Measurements from ENCODE around the gene ABAT.
"Not testable (repeated sequence)": the region's sequence is repeated elsewhere in the genome, so short reads cannot be mapped to it uniquely, and the experiment has no call there.

The ABAT gene

DNA sequence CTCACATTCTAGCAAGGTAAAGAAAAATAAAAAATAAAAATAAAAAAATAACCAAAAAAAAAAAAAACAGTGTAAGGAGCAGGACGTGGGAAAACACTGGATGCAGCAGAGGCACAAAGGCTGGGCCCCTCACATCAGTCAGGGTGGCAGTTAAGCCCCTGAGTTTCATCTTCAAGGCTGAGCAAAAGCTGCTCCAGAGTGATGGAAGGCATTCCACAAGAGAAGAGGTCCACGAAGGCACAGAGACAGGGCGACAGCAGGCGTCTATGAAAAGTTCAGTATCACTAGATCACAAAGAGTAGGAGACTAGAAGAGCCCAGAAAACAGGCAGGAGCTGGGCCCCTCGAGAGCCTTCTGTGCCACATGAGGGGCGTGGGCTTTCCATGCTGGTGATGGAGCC lies 111.0 kb downstream of the ABAT start:
- DNase-seq (ENCODE audit: low read depth): no peak

DNA sequence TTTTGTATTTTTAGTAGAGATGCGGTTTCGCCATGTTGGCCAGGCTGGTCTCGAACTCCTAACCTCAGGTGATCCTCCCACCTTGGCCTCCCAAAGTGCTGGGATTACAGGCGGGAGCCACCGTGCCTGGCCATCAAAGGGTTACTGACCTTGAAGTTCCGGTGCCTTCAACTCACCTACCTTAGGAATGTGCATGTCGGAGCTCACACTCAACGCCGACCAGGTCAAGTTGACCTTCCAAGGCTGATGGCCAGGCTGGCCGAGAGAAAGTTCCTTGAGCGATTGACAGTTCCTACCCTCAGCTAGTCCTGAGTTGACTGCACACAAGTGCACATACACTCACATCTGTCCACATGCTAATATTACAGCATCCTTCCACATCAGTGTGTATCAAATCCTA lies 111.9 kb downstream of the ABAT start:
- DNase-seq (ENCODE audit: low read depth): not testable (repeated sequence)

DNA sequence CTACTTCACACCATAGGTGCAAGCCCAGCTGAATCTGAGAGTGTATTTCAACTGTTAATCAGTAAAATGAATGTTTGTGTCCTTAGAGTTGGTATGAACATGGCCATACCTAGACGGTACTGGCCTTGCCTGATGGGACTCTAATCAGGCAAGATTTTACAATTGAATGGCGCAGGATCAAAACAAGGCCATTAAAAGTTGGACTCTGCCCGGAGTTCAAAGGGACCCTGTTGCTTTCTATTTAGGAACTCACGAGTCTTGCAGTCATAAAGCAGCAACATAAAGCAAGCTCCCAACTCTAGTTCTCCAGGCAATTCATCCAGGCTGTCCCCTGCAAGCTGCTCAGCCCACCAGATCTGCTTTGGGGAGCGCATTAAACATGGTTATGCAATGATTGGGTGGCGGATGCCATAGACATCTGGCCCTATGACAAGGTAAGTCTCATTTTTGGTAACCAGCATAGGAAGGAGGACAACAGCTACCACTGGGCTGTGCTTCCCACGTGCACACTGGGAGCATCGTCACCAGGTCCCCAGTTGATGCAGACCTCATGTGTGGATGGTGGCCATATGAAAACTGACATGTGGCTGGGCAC lies 114.3 kb downstream of the ABAT start:
- no peak for DNase-seq (ENCODE audit: low read depth)

DNA sequence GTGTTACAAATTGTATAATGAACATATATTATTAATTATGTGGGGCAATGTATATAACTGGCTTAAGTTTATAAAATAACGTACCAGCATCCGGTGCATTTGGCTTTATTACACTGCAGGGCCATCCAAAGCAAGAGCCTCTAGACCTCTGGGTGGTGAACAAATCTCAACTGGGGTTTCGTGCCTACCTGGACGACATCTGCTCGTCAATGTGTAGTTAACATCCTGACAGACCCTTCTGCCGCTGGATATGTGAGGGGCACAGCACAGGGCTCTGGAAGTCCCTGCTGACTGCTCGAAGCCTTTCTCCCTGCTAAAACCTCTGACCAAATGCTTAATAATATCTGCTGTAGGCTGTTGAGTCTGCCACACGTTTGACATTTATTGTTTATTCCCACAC lies 120.7 kb downstream of the ABAT start:
- no peak for DNase-seq (ENCODE audit: low read depth)

DNA sequence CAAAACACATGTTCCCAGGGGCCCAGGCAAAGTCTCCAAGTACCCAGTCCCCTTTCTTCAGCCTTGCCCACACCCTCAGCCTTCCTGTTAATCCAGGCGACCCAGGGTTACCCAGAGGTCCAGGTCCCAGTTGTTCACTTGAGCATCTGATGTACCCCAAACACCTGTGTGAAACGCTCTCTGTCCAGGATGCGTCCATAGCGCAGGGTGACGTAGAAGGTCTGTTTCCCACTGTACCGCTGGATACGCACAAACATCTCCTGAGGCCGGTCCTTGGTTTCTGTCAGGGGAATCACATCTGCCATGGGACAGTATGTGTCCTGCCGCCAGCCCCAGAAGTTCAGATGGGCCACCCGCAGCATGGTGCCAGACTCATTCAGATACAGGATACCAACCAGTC lies 121.4 kb downstream of the ABAT start:
- no peak for DNase-seq (ENCODE audit: low read depth)

DNA sequence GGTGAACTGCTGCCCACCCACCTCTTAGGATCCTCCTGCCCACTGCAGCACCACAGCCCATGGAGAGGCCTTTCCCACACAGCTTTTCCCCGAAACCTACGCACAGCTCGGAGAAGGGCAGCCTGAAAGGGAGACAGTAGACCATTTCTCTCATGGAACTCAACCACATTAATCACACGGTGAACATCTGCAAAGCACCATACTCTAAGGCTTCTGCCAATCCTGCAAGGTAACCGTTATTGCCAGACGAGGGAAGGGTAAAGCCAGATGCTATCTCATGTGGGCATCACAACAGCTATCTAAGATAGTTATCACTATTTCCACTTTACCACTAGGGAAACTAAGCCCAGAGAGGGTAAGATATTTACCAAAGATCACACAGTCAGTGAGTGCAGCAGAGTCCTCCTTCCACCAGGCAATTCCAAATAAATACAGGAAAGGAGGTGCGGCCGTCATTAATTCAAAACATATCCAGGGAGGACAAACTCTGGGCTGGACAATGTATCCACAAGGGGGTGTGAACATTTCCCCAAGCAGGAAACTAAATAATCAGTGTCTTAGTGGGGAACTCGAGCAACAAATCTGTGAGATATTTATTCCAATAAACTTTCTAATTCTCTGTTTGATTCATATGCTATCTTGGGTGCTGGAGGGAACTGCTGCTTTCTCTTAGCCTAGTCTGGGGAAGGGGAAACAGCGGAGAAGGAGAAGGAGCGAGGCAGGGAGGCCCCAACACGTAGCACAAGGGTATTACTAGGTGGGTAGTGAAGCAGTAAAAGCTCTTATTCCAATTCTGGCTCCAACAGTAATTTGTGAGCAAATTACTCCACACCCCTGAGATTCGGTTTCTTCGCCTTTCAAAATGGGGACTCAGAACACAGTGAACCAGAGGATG lies 122.3 kb downstream of the ABAT start:
- DNase-seq (ENCODE audit: low read depth): no peak

DNA sequence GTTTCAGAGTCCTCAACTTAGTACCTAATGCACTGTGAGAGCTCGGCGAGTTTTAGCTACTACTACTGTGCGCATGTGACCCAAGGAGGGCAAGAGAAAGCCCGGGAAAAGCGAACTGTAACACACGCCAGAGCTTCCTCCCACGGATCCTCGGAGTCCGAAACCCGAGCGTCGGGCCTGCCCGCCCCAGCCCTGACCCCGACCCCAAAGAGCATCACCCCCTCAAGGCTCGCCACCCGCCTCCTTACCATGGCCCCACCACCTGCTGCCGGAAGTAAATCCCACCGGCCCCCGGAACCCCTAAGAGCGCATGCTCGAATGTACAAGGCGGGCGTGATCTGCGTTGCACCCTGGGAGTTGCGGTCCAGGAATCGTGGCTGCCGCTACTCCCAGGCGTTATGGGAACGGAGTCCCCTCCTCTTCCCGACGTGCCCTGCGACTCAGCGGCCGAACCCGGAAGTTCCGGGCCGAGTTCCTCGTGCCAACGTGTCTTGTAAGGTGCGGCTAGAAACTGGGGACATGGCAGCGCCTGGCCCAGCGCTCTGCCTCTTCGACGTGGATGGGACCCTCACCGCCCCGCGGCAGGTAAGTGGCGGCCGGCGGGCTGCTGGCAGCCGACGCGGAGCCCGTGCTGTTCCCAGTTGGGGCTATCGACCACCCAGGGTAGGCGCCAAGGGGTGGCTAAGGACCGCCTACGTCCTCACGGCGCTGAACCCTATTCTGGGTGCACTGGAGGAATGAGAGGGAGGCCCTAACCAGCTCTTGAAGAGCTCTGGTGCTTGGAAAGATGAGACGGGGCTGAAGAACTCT lies 123.2 kb downstream of the ABAT start, which contains the start of the genes PMM2 and TMEM186:
Gene PMM2 (plus strand): TSS at position 476 of the 810 bp plus-strand sequence. CDS start 44 bp downstream, at position 520.
Gene TMEM186 (minus strand): TSS at position 276 of the 810 bp plus-strand sequence. CDS start 25 bp downstream, at position 251.
- DNase-seq (ENCODE audit: low read depth): peak; percentile 93

DNA sequence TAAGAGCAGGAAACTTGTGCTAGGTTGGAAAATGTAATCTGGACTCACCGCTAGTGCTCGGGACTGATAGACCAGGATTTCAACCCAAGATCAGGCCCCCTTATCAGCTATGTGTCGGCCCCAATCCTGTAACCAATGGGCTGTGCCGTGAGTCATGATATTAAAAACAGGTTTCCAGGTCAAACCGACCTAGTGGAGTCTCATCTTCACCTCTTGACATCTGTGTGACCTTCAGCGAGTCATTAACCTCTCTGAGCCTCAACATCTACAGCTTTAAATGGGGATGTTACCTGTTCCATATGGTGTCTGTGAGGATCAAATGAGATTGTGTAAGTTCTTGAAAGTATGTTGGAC lies 123.7 kb downstream of the ABAT start:
- DNase-seq (ENCODE audit: low read depth): no peak

DNA sequence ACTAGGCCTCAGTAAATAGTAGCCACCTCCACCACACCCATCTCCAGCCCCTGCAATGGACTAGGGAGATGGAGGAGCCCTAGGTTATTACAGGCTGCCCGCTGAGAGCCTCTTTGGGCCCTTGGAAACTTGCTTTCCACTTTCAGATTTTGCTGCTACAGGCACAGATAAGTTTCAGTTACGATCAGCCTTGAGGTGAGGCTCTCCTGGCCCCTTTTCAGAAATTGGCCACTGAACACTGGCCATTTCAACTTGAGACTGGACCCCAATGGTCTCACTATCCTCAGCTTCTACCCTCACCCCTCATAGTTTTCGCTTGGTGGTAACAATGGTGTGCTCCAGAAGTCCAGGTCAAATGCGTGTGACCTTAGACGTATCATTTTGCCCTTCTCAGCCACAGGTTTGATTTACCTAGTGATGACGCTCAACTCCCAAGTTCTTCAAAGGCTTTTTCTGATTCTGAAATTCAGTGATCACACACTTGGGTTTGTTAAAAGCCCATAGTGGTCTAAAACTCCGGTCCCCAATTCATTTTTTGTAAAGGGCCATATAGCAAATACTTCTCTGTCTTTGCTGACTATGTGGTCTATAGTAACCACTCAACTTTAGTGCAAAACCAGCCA lies 124.2 kb downstream of the ABAT start:
- no peak for DNase-seq (ENCODE audit: low read depth)

DNA sequence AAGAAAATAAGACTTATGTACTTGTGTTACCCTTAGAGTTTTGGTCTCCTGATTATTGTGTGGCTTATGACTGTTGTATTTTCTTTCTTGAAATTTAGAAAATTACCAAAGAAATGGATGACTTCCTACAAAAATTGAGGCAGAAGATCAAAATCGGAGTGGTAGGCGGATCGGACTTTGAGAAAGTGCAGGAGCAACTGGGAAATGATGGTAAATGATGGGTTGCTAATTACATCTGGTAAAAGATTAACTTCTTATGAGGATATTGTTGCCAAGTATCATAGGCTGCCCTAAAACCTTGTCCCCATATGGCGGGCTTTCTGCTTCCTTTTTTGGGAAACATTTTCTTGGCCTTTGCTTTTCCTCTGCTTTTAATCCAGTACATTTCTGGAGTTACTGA lies 127.3 kb downstream of the ABAT start:
- no peak for DNase-seq (ENCODE audit: low read depth)

DNA sequence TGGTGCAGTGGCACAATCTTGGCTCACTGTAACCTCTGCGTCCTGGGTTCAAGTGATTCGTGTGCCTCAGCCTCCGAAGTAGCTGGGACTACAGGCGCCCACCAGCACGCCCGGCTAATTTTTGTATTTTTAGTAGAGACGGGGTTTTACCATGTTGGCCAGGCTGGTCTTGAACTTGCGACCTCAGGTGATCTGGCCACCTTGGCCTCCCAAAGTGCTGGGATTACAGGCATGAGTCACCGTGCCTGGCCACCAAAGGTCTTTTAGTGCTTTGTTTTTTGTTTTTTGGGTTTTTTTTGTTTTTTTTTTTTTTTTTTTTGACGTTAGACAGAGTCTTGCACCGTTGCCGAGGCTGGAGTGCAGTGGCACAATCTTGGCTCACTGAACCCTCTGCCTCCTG lies 129.3 kb downstream of the ABAT start:
- DNase-seq (ENCODE audit: low read depth): not testable (repeated sequence)

DNA sequence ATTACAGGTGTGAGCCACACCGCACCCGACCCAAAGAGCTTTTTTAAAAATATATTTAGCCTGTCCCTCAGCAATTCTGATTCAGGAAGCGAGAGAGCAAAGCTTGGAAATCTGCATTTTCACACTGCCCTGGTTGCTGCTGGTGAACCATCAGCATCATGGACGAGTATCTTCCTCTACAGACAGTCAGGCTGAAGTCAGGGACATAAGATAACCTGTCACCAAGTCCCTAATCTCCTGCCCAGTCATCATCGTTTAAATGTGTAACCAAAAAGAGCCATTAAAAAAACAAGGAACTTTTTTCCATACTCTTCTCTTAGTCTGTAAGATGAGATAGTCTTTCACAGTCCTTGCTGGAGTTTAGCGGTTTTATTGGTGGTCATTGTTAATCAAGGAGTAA lies 129.9 kb downstream of the ABAT start:
- DNase-seq (ENCODE audit: low read depth): no peak

DNA sequence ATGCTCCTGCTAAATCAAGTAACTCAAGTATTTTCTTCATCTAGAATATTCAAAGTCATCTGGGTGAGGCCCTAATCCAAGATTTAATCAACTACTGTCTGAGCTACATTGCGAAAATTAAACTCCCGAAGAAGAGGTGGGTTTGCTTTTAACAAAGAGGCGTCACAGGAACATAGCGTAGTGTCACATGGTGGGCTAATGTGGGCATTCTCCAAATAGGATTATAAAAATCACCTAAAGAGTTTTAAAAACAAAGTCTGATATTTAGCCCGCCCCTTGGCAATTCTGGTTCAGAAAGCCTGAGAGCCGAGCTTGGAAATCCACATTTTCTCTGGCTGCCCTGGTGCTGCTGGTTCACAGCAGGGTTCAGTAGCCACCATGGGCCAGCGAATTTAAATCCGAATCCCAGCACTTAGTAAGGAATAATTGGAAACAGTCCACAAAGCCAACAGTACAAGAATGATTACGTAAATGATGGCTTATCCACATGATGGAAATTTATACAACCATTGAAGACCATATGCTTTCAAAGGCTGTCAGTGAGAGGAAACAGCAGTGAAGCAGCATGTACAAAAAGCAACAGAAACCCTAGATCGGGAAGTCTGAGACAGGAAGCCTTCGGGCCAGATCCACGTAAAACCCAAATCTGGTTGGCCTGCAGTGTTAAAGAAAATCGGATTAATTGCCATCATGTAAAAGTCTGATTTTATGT lies 132.0 kb downstream of the ABAT start:
- DNase-seq (ENCODE audit: low read depth): no peak

DNA sequence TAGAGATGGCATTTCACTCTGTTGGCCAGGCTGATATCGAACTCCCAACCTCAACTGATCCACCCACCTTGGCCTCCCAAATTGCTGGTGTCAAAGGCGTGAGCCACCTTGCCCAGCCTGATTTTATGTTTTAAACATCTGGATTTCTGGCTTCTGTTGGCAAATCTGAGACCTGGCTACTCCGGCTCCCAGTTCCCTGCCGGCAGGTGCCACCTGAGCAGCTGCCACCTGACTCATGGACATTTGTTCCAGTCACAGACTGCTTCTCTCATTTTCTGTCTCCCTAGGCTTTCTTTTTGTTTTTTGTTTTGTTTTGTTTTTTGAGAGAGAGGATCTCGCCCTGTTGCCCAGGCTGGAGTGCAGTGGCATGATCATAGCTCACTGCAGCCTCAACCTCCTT lies 132.8 kb downstream of the ABAT start:
- DNase-seq (ENCODE audit: low read depth): no peak

DNA sequence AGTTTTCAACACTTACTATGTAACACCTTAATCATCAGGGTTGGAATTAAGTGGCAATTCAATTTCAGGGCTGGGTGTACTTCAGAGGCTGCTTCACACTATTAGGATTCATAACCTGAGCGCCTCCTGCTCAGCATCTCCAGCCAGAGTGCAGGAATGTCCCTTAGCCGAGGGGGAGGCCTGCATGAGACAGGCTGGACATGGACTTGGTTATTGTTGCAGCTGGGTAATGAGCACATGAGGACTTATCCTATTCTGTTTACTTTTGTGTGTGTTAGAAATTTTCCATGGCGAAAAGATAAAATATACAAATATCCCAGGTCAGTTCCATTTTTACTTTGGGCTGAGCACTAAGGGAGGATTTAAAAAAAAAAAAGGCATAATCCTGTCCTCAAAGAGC lies 133.6 kb downstream of the ABAT start:
- DNase-seq (ENCODE audit: low read depth): no peak

DNA sequence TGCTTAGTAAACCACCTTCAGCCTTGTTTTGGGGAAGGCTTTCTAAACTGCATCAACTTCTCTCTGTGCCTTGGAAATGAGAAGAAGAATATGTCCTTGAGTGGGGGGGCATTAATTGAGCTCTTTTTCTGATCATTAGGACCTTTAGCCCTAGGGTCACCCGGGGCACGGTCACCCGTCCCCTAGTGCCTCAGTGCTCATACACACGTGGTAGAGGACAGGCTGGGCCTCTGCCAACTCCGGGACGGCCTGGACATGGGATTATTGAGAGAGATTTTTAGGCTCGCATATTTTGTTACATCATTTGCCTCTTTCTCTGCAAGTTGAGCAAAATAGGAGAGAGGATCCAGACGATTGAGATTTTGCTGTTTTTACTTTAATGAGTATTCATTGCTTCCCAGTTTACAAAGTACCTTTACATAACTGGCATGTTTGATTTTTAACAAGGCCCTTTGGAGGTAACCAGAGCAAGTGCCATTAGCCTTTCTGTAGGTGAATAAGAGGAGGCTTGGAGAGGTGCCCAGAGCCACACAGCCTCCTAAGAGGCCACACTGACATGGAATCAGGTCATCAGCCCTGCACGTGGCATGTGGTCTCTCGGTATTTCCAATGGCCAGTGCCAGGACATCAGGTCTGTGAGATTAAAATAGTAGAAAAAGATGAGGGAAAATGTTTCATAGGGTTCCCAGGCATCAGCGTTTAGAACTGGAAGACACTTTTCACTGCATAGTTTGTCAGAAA lies 134.4 kb downstream of the ABAT start:
- no peak for DNase-seq (ENCODE audit: low read depth)

DNA sequence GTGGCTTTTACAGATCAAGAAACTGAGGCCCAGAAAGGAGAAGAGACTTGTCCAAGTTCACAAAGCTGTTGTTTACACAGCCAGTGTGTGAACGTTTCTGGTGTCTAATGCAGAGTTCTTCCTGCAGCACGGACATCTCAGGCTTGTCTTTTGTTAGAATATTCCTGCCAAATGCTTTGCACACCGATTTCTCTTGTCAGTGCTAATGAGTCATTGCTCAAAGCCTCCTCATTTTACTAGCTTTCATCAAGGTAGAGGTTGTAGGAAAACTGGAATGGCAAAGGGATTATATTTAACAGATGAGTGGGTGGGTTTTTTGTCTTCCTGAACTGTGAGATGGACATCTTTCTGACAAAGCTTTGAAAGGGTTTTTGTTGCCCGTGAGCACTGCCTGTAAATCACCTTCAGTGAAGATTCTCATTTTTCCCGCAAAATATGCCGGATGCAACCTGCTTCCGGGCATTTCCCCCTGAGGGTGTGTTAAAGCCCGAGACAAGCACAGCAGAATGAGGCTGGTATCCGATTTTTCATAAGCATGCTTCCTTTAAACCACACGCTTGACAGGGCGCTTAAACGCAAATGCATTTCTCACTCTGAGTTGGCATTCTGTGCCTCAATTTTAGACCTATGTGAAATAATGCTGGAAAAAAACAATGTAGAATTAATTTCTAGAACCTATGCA lies 137.9 kb downstream of the ABAT start:
- DNase-seq (ENCODE audit: low read depth): no peak

DNA sequence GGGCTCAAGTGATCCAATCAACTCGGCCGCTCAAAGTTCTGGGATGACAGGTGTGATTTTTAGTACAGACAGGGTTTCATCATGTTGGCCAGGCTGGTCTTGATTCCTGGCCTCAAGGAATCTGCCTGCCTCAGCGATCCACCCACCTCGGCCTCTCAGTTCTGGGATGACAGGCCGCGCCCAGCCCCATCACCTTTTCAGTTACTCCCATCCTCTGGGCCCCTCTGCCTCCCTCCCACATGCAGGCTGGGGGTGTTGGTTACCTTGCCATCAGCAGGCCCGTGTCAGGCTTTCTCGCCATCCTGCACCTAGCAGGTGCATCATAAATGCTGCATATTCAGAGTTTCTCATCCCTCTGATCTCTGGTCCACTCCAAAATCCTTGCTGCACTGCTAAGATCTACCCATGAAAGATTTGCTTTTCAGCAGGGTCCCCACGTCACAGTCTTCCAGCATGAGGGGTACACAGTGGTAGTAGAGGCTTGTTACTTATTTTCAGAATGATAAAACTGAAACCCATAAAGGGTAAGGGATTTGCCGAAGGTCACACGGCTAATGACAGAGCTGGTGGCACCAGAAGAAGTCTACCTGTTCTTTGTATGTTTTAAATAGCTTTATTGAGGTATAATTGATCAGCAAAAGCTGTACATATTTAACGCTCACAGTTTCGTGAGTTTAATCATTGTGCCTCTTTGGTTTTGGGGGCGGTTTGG lies 139.8 kb downstream of the ABAT start:
- no peak for DNase-seq (ENCODE audit: low read depth)

DNA sequence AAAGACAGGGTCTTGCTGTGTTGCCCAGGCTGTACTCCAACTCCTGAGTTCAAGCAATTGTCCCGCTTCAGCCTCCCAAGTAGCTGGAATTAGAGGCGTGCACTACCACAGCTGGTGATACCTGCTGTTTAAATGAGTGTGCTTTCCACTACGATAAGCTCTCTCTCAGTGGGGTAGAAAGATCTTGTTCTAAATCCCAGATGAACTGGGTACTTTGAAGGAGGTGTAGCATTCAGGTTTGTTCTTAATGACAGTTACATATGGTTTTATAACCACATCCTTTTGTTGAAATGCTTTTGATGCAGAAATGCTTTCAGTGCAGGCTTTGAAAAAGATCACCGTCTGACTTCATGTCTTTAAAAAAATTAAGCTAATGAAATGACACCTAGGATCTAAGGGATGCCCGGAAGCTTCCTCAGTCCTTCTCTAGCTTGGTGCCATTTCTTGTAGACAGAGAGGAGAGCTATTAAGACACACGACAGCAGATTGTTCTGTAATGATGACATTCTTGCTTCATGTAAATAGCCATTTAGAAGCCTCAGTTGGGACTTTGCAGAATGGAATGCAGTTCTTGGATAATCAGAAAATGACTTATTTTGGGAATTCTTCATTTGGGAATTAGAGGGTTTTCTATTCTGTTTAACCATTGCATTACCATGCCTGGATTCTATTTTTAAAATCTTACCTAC lies 142.7 kb downstream of the ABAT start:
- no peak for DNase-seq (ENCODE audit: low read depth)
